H9 (cell line): ENCODE data around the gene GRIFIN. TPM values are rescaled to one million over a fixed set of nuclear protein-coding genes. Genes with fewer than 3 reads are reported as not detected.

ENCODE experiments used
- DNase-seq: peaks from one replicate; pipeline ENCODE4 v3.0.0-alpha.2; 2017
- H2AFZ ChIP-seq: one replicate; pipeline ENCODE4 v1.6.1; 2013; ENCODE audit warnings: mild to moderate bottlenecking, low read length, control low read depth, moderate library complexity
- H2AK5ac ChIP-seq: 2 replicates; pipeline ENCODE4 v1.6.1; 2013; ENCODE audit warnings: low read length, control low read depth, mixed read lengths; ENCODE audit not compliant: insufficient read length
- H2BK120ac ChIP-seq: one replicate; pipeline ENCODE4 v1.6.1; 2013; ENCODE audit warnings: low read depth, mild to moderate bottlenecking, low read length, control low read depth, inconsistent platforms; ENCODE audit not compliant: poor library complexity, severe bottlenecking
- H2BK12ac ChIP-seq: 2 replicates; pipeline ENCODE4 v1.6.1; 2013; ENCODE audit warnings: low read length, control low read depth, mixed read lengths, low read depth; ENCODE audit not compliant: insufficient read length
- H2BK15ac ChIP-seq: 2 replicates; pipeline ENCODE4 v1.6.1; 2013; ENCODE audit warnings: low read depth, low read length, control low read depth
- H2BK20ac ChIP-seq: one replicate; pipeline ENCODE4 v1.6.1; 2013; ENCODE audit warnings: low read depth, mild to moderate bottlenecking, low read length, control low read depth, inconsistent platforms; ENCODE audit not compliant: poor library complexity, severe bottlenecking
- H2BK5ac ChIP-seq: 2 replicates; pipeline ENCODE4 v1.6.1; 2013; ENCODE audit warnings: low read length, control low read depth, mixed read lengths; ENCODE audit not compliant: insufficient read length
- H3K14ac ChIP-seq: 2 replicates; pipeline ENCODE4 v1.6.1; 2013; ENCODE audit warnings: low read length, control low read depth; ENCODE audit not compliant: insufficient read depth
- H3K18ac ChIP-seq: 2 replicates; pipeline ENCODE4 v1.6.1; 2013; ENCODE audit warnings: low read depth, mild to moderate bottlenecking, mixed read lengths, low read length, control low read depth; ENCODE audit not compliant: insufficient read length
- H3K23ac ChIP-seq: 2 replicates; pipeline ENCODE4 v1.6.1; 2013; ENCODE audit warnings: low read length, control low read depth, mixed read lengths, low read depth; ENCODE audit not compliant: insufficient read length
- H3K23me2 ChIP-seq: 2 replicates; pipeline ENCODE4 v1.6.1; 2013; ENCODE audit warnings: low read depth, mild to moderate bottlenecking, mixed read lengths, low read length, control low read depth; ENCODE audit not compliant: insufficient read length, poor library complexity, severe bottlenecking
- H3K27ac ChIP-seq: 2 replicates; pipeline ENCODE4 v1.5.1; 2013; ENCODE audit warnings: low read length, control low read depth, mixed read lengths, low read depth; ENCODE audit not compliant: insufficient read length
- H3K27me3 ChIP-seq: 2 replicates; pipeline ENCODE4 v1.6.1; 2013; ENCODE audit warnings: low read length, control low read depth, inconsistent platforms; ENCODE audit not compliant: insufficient read depth
- H3K4ac ChIP-seq: 2 replicates; pipeline ENCODE4 v1.6.1; 2013; ENCODE audit warnings: low read depth, mild to moderate bottlenecking, control low read depth, inconsistent platforms, low read length, moderate library complexity
- H3K4me1 ChIP-seq: 2 replicates; pipeline ENCODE4 v1.6.1; 2013; ENCODE audit warnings: low read length, control low read depth, inconsistent platforms; ENCODE audit not compliant: insufficient read depth
- H3K4me2 ChIP-seq: 2 replicates; pipeline ENCODE4 v1.6.1; 2013; ENCODE audit warnings: low read length, control low read depth, mixed read lengths; ENCODE audit not compliant: insufficient read length, insufficient read depth
- H3K56ac ChIP-seq: 2 replicates; pipeline ENCODE4 v1.6.1; 2013; ENCODE audit warnings: low read depth, mild to moderate bottlenecking, mixed read lengths, low read length, control low read depth; ENCODE audit not compliant: insufficient read length
- H3K79me1 ChIP-seq: 2 replicates; pipeline ENCODE4 v1.6.1; 2013; ENCODE audit warnings: low read depth, mild to moderate bottlenecking, moderate library complexity, low read length, control low read depth, inconsistent platforms; ENCODE audit not compliant: insufficient read depth, poor library complexity, severe bottlenecking
- H3K79me2 ChIP-seq: 2 replicates; pipeline ENCODE4 v1.6.1; 2013; ENCODE audit warnings: low read length, control low read depth, inconsistent platforms; ENCODE audit not compliant: insufficient read depth
- H3K9ac ChIP-seq: 2 replicates; pipeline ENCODE4 v1.6.1; 2013; ENCODE audit warnings: low read length, control low read depth, mixed read lengths; ENCODE audit not compliant: insufficient read length; ENCODE audit errors: extremely low read depth
- H3K9me3 ChIP-seq: one replicate; pipeline ENCODE4 v1.6.1; 2013; ENCODE audit warnings: low read depth, low read length, inconsistent platforms; ENCODE audit not compliant: control insufficient read depth
- H3T11ph ChIP-seq: one replicate; pipeline ENCODE4 v1.6.1; 2013; ENCODE audit warnings: mild to moderate bottlenecking, low read length, control low read depth, inconsistent platforms
- H4K20me1 ChIP-seq: one replicate; pipeline ENCODE4 v1.6.1; 2013; ENCODE audit not compliant: control insufficient read depth, insufficient read length, insufficient read depth
- H4K5ac ChIP-seq: 2 replicates; pipeline ENCODE4 v1.6.1; 2013; ENCODE audit warnings: low read depth, mild to moderate bottlenecking, mixed read lengths, low read length, control low read depth; ENCODE audit not compliant: insufficient read length
- H4K8ac ChIP-seq: replicated peaks from 2 replicates; pipeline ENCODE4 v1.6.1; 2013; ENCODE audit warnings: low read length, control low read depth, mixed read lengths, low read depth; ENCODE audit not compliant: insufficient read length
- H4K91ac ChIP-seq: 2 replicates; pipeline ENCODE4 v1.6.1; 2013; ENCODE audit warnings: low read depth, mild to moderate bottlenecking, moderate library complexity, mixed read lengths, low read length, control low read depth; ENCODE audit not compliant: insufficient read length
- H3K27ac Mint-ChIP-seq, 3 experiments: 2 replicates in 2 of 3; 3 replicates in 1 of 3; pipeline ENCODE4 v1.8.0; 2020 to 2021; ENCODE audit warnings: mixed read lengths in 3 of 3, mild to moderate bottlenecking in 1 of 3, moderate library complexity in 1 of 3
- H3K27me3 Mint-ChIP-seq: 2 replicates; pipeline ENCODE4 v1.8.0; 2021; ENCODE audit warnings: low read depth, mild to moderate bottlenecking, moderate library complexity, mixed read lengths
- H3K36me3 Mint-ChIP-seq, 3 experiments: 2 replicates in 2 of 3; 3 replicates in 1 of 3; pipeline ENCODE4 v1.8.0; 2020 to 2021; ENCODE audit warnings: low read depth in 3 of 3, mixed read lengths in 3 of 3; ENCODE audit not compliant: insufficient read depth in 1 of 3
- H3K4me1 Mint-ChIP-seq, 2 experiments: 2 replicates each; pipeline ENCODE4 v1.8.0; 2020; ENCODE audit warnings: mixed read lengths in 2 of 2
- H3K4me3 Mint-ChIP-seq, 2 experiments: 2 replicates in 1 of 2; 3 replicates in 1 of 2; pipeline ENCODE4 v1.8.0; 2020 to 2021; ENCODE audit warnings: mild to moderate bottlenecking in 2 of 2, mixed read lengths in 2 of 2, moderate library complexity in 1 of 2
- H3K9me3 Mint-ChIP-seq, 2 experiments: 2 replicates in 1 of 2; 3 replicates in 1 of 2; pipeline ENCODE4 v1.8.0; 2020; ENCODE audit warnings: mild to moderate bottlenecking in 2 of 2, mixed read lengths in 2 of 2, moderate library complexity in 1 of 2
- WGBS: extraction: QIAGEN DNeasy Blood & Tissue Kit; methylation state at CpG from one replicate; pipeline ENCODE4 v1.1.7; 2013; ENCODE audit warnings: missing lambda C conversion rate, low lambda C conversion rate, mixed read lengths; ENCODE audit not compliant: insufficient read length; ENCODE audit errors: extremely low coverage; 5-methylcytosine and 5-hydroxymethylcytosine counted together
- total RNA-seq: library from RNA; stranded (reverse); gene quantifications from 2 replicates; pipeline ENCODE4 v1.2.1, GENCODE V29; 2021
- TF ChIP-seq, protein P1 (sequence below): fragments of 200-600 bp; sonication (generic); conservative IDR thresholded peaks from 3 replicates; pipeline ENCODE4 v1.8.0; 2021; ENCODE audit warnings: antibody characterized with exemption, mild to moderate bottlenecking

Gene GRIFIN
- total RNA-seq, 1 experiment from 2014 or later, result not detected

GRCh38 chr7:2503056-2503941, 27.1 kb upstream of the GRIFIN start:
- Histone ChIP-seq H3K9ac (no peak overlapping the region), H3K79me1 (no peaks in the 10 kb centered on the region), H2BK12ac (no peak overlapping the region), H3K9me3 (no peaks in the 10 kb centered on the region), H3K23ac (no peak overlapping the region), H4K91ac (no peak overlapping the region), H3K4me1 (no peaks in the 10 kb centered on the region; the same call in 1 of the 2 replicates), H3T11ph (no peak overlapping the region), H3K27me3 (no peaks in the 10 kb centered on the region), H3K79me2 (no peaks in the 10 kb centered on the region), H3K4me2 (no peak overlapping the region), H4K5ac (no peak overlapping the region), H2BK5ac (no peak overlapping the region), H2BK15ac (no peak overlapping the region), H3K14ac (no peak overlapping the region), H4K8ac (no peak overlapping the region), H2BK20ac (no peak overlapping the region), H3K18ac (no peak overlapping the region), H3K56ac (no peak overlapping the region), H2AK5ac (no peak overlapping the region), H3K4ac (no peak overlapping the region), H2BK120ac (no peak overlapping the region), H3K23me2 (no peaks in the 10 kb centered on the region), H4K20me1 (no peaks in the 10 kb centered on the region), H2AFZ (no peak overlapping the region), H3K27ac (no peak overlapping the region)
- WGBS, result no CpG with 5 or more reads among the region's 25 CpGs
- no peak for DNase-seq
- no peaks in the 10 kb centered on the region for H3K36me3 Mint-ChIP-seq
- no peaks in the 10 kb centered on the region; a peak in 1 of 5 replicates for H3K9me3 Mint-ChIP-seq
- TF ChIP-seq, protein P1, sequence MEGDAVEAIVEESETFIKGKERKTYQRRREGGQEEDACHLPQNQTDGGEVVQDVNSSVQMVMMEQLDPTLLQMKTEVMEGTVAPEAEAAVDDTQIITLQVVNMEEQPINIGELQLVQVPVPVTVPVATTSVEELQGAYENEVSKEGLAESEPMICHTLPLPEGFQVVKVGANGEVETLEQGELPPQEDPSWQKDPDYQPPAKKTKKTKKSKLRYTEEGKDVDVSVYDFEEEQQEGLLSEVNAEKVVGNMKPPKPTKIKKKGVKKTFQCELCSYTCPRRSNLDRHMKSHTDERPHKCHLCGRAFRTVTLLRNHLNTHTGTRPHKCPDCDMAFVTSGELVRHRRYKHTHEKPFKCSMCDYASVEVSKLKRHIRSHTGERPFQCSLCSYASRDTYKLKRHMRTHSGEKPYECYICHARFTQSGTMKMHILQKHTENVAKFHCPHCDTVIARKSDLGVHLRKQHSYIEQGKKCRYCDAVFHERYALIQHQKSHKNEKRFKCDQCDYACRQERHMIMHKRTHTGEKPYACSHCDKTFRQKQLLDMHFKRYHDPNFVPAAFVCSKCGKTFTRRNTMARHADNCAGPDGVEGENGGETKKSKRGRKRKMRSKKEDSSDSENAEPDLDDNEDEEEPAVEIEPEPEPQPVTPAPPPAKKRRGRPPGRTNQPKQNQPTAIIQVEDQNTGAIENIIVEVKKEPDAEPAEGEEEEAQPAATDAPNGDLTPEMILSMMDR, result no peak
- H3K4me3 Mint-ChIP-seq, result no peak overlapping the region
- H3K27me3 Mint-ChIP-seq, result no peaks in the 10 kb centered on the region; the same call in 1 of the 2 replicates
- H3K4me1 Mint-ChIP-seq, result peaks cover 25 to 40% of the 10 kb centered on the region in 2 experiments
- peak overlapping the region in 1 of 3 experiments; percentile 74; a peak in 1 of 7 replicates for H3K27ac Mint-ChIP-seq
